ENCODE measurements around the gene RASA2. TPM values are rescaled to one million over a fixed set of nuclear protein-coding genes. Genes with fewer than 3 reads are reported as not detected.

The RASA2 gene
- total and polyA plus RNA-seq, 2 experiments from 2014 or later = 16.6 to 28.6 TPM

DNA sequence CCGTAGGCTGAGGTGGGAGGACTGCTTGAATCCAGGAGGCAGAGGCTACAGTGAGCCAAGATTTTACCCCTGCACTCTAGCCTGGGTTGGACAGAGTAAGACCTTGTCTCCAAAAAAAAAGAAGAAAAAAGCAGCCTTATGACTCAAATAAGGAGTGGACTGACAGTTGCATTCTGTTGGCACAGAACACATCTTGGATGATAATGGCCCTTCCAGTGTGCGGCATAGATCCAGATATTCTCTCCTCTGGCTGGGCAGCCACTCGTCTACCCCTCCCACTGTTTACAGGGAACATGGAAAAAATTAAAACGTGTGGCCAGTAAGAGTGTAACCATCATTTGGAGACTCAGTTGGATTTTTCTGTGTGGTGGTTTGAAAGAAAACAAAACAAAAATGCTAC lies 132.6 kb downstream of the RASA2 start (continued):
- TF ChIP-seq, protein P1, sequence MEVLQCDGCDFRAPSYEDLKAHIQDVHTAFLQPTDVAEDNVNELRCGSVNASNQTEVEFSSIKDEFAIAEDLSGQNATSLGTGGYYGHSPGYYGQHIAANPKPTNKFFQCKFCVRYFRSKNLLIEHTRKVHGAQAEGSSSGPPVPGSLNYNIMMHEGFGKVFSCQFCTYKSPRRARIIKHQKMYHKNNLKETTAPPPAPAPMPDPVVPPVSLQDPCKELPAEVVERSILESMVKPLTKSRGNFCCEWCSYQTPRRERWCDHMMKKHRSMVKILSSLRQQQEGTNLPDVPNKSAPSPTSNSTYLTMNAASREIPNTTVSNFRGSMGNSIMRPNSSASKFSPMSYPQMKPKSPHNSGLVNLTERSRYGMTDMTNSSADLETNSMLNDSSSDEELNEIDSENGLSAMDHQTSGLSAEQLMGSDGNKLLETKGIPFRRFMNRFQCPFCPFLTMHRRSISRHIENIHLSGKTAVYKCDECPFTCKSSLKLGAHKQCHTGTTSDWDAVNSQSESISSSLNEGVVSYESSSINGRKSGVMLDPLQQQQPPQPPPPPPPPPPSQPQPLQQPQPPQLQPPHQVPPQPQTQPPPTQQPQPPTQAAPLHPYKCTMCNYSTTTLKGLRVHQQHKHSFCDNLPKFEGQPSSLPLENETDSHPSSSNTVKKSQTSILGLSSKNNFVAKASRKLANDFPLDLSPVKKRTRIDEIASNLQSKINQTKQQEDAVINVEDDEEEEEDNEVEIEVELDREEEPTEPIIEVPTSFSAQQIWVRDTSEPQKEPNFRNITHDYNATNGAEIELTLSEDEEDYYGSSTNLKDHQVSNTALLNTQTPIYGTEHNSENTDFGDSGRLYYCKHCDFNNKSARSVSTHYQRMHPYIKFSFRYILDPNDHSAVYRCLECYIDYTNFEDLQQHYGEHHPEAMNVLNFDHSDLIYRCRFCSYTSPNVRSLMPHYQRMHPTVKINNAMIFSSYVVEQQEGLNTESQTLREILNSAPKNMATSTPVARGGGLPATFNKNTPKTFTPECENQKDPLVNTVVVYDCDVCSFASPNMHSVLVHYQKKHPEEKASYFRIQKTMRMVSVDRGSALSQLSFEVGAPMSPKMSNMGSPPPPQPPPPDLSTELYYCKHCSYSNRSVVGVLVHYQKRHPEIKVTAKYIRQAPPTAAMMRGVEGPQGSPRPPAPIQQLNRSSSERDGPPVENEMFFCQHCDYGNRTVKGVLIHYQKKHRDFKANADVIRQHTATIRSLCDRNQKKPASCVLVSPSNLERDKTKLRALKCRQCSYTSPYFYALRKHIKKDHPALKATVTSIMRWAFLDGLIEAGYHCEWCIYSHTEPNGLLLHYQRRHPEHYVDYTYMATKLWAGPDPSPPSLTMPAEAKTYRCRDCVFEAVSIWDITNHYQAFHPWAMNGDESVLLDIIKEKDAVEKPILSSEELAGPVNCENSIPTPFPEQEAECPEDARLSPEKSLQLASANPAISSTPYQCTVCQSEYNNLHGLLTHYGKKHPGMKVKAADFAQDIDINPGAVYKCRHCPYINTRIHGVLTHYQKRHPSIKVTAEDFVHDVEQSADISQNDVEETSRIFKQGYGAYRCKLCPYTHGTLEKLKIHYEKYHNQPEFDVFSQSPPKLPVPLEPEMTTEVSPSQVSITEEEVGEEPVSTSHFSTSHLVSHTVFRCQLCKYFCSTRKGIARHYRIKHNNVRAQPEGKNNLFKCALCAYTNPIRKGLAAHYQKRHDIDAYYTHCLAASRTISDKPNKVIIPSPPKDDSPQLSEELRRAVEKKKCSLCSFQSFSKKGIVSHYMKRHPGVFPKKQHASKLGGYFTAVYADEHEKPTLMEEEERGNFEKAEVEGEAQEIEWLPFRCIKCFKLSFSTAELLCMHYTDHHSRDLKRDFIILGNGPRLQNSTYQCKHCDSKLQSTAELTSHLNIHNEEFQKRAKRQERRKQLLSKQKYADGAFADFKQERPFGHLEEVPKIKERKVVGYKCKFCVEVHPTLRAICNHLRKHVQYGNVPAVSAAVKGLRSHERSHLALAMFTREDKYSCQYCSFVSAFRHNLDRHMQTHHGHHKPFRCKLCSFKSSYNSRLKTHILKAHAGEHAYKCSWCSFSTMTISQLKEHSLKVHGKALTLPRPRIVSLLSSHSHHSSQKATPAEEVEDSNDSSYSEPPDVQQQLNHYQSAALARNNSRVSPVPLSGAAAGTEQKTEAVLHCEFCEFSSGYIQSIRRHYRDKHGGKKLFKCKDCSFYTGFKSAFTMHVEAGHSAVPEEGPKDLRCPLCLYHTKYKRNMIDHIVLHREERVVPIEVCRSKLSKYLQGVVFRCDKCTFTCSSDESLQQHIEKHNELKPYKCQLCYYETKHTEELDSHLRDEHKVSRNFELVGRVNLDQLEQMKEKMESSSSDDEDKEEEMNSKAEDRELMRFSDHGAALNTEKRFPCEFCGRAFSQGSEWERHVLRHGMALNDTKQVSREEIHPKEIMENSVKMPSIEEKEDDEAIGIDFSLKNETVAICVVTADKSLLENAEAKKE (CRISPR knock-in tag; IDR thresholded peaks at IDR 0.05) = no peak
- TF ChIP-seq POLR2AphosphoS5 (IDR thresholded peaks at IDR 0.05; ENCODE audit: low read depth) = no peak
- TF ChIP-seq NANOG (IDR thresholded peaks at IDR 0.05; ENCODE audit: borderline replicate concordance) = no peak

GRCh38 chr3:141623691-141624090 lies 136.9 kb downstream of the RASA2 start:
- no peak overlapping the region for H3K4me3 Mint-ChIP-seq
- peaks cover 4% of the 10 kb centered on the region for H3K27me3 Mint-ChIP-seq (ENCODE audit: insufficient read depth, low read depth, poor library complexity)
- H2AFZ ChIP-seq = no peak overlapping the region; the same call in 1 of the 2 replicates
- no peak overlapping the region for H3K27ac Mint-ChIP-seq
- no peaks in the 10 kb centered on the region for H3K79me2 ChIP-seq (replicated peaks; ENCODE audit: insufficient read depth)
- peaks cover 2% of the 10 kb centered on the region; the same call in 1 of the 3 replicates for H3K36me3 Mint-ChIP-seq (ENCODE audit: low read depth)
- no peaks in the 10 kb centered on the region for H4K20me1 ChIP-seq (replicated peaks; ENCODE audit: insufficient read depth)
- H3K27me3 ChIP-seq (ENCODE audit: insufficient read depth) = no peaks in the 10 kb centered on the region
- peaks cover 15% of the 10 kb centered on the region for H3K9me3 Mint-ChIP-seq
- no peak overlapping the region for H3K4me2 ChIP-seq
- ATAC-seq (no peak), DNase-seq (ENCODE audit: low spot score) (no peak)
- H3K4me1 Mint-ChIP-seq = peaks cover 11% of the 10 kb centered on the region
- no peak overlapping the region for H3K4me3 ChIP-seq
- H3K36me3 ChIP-seq (ENCODE audit: insufficient read depth) = no peaks in the 10 kb centered on the region
- H3F3A ChIP-seq (replicated peaks; ENCODE audit: low read depth) = no peaks in the 10 kb centered on the region
- no peaks in the 10 kb centered on the region; the same call in 1 of the 2 replicates for H3K9me2 ChIP-seq (ENCODE audit: insufficient read depth)
- H3K27ac ChIP-seq (ENCODE audit: low read depth) = no peak overlapping the region
- H3K4me1 ChIP-seq (ENCODE audit: insufficient read depth) = peaks cover 13% of the 10 kb centered on the region; the same call in 1 of the 2 replicates
- TF ChIP-seq JUNB (IDR thresholded peaks at IDR 0.05; ENCODE audit: unreplicated experiment) (no peak), EZH2phosphoT487 (IDR thresholded peaks at IDR 0.05; ENCODE audit: unreplicated experiment) (no peak), ZNF114 (CRISPR knock-in tag; IDR thresholded peaks at IDR 0.05) (no peak), ZNF331 (CRISPR knock-in tag; IDR thresholded peaks at IDR 0.05; ENCODE audit: low read depth) (no peak), STAT1 (IDR thresholded peaks at IDR 0.05; ENCODE audit: unreplicated experiment) (no peak), CREB1 (CRISPR knock-in tag; IDR thresholded peaks at IDR 0.05; ENCODE audit: low read depth) (no peak), NANOG (IDR thresholded peaks at IDR 0.05; ENCODE audit: borderline replicate concordance) (no peak), EZH2 (IDR thresholded peaks at IDR 0.05; ENCODE audit: low read depth, unreplicated experiment) (no peak)
- TF ChIP-seq, protein P1 (CRISPR knock-in tag; IDR thresholded peaks at IDR 0.05) = no peak

Data from GM23338 (cell line).